Endothelial cell of umbilical vein (primary cell): ENCODE data around the gene PPFIBP1. TPM values are rescaled to one million over a fixed set of nuclear protein-coding genes. Genes with fewer than 3 reads are reported as not detected.

ENCODE experiments used
- BruUV-seq: library from RNA; stranded (reverse); fragments of 400-500 nt; replicated peaks from 2 replicates; lab custom pipeline; 2021; lab: Mats Ljungman, UMichigan
- CTCF ChIA-PET: fragments of 300-600, 350-600 bp; sonication (Branson Sonifier 250); formaldehyde crosslinking; loops from one replicate; lab custom pipeline; 2021; ENCODE audit warnings: antibody characterized with exemption, inconsistent platforms; lab: Charles Lee
- POLR2A ChIA-PET: fragments of 300-600, 350-600 bp; sonication (Branson Sonifier 250); formaldehyde crosslinking; loops from one replicate; lab custom pipeline; 2021; ENCODE audit warnings: antibody characterized with exemption, inconsistent platforms; lab: Charles Lee
- DNase-seq: peaks from one replicate; pipeline ENCODE4 v3.0.0-alpha.2; 2011; ENCODE audit warnings: low read depth, low spot score
- FAIRE-seq: peaks from 2 replicates; lab custom pipeline; 2011; peaks lifted over from hg19 to GRCh38; lab: Jason Lieb, UNC
- H2AFZ ChIP-seq: 2 replicates; pipeline ENCODE4 v1.6.0; 2012; ENCODE audit warnings: low read depth, low read length, control low read depth, inconsistent platforms
- H3K27ac ChIP-seq: 2 replicates; pipeline ENCODE4 v1.5.1; 2011; ENCODE audit warnings: low read depth, mild to moderate bottlenecking, control low read depth, low read length, moderate library complexity; ENCODE audit not compliant: insufficient read depth
- H3K27me3 ChIP-seq, 2 experiments: 2 replicates each; pipeline versions ENCODE4 v1.6.0 to v1.6.1; 2011; ENCODE audit warnings: low read length in 2 of 2, mixed read lengths in 1 of 2; ENCODE audit not compliant: control insufficient read depth in 2 of 2, insufficient read depth in 2 of 2
- H3K36me3 ChIP-seq, 2 experiments: 2 replicates in 1 of 2; 3 replicates in 1 of 2; pipeline ENCODE4 v1.5.1; 2011; ENCODE audit warnings: low read length in 2 of 2, mild to moderate bottlenecking in 1 of 2, moderate library complexity in 1 of 2; ENCODE audit not compliant: control insufficient read depth in 2 of 2, insufficient read depth in 2 of 2; ENCODE audit errors: extremely low read depth in 1 of 2
- H3K4me1 ChIP-seq: 3 replicates; pipeline ENCODE4 v1.5.1; 2011; ENCODE audit warnings: mild to moderate bottlenecking, low read length; ENCODE audit not compliant: control insufficient read depth, insufficient read depth; ENCODE audit errors: extremely low read depth
- H3K4me2 ChIP-seq: 2 replicates; pipeline ENCODE4 v1.6.1; 2011; ENCODE audit warnings: low read length, control low read depth, mixed read lengths; ENCODE audit not compliant: insufficient read depth
- H3K4me3 ChIP-seq, 3 experiments: fragments of 200-600 bp in 1 of 3; sonication (generic), shearing (Covaris generic) in 1 of 3; replicated peaks in 1 of 3; 2 replicates each; pipeline ENCODE4 v1.5.1; 2011 to 2016; ENCODE audit warnings: control low read depth in 3 of 3, low read length in 3 of 3, mild to moderate bottlenecking in 2 of 3, inconsistent platforms in 1 of 3, low read depth in 1 of 3, moderate library complexity in 1 of 3; ENCODE audit not compliant: insufficient read depth in 1 of 3
- H3K79me2 ChIP-seq: 2 replicates; pipeline ENCODE4 v1.6.0; 2012; ENCODE audit warnings: low read length, inconsistent platforms; ENCODE audit not compliant: control insufficient read depth, insufficient read depth
- H3K9ac ChIP-seq: replicated peaks from 2 replicates; pipeline ENCODE3; 2011; ENCODE audit warnings: low read length, control low read depth; ENCODE audit not compliant: insufficient read depth; ENCODE audit errors: extremely low read depth
- H3K9me1 ChIP-seq: replicated peaks from 3 replicates; pipeline ENCODE4 v1.6.0; 2011; ENCODE audit warnings: mild to moderate bottlenecking, low read length; ENCODE audit not compliant: control insufficient read depth, insufficient read depth; ENCODE audit errors: extremely low read depth
- H3K9me3 ChIP-seq: replicated peaks from 2 replicates; pipeline ENCODE4 v1.5.1; 2012; ENCODE audit warnings: low read length, inconsistent platforms; ENCODE audit not compliant: control insufficient read depth, insufficient read depth
- H4K20me1 ChIP-seq: replicated peaks from 2 replicates; pipeline ENCODE3; 2011; ENCODE audit warnings: mild to moderate bottlenecking, low read length; ENCODE audit not compliant: control insufficient read depth, insufficient read depth; ENCODE audit errors: extremely low read depth
- CTCF ChIP-seq, 2 donors: IDR thresholded peaks; 1 replicate in 1 of 2; 2 replicates in 1 of 2; pipeline ENCODE4 v1.5.1; 2011; ENCODE audit warnings: low read length in 2 of 2, mild to moderate bottlenecking in 2 of 2, moderate library complexity in 2 of 2, control low read depth in 1 of 2, inconsistent platforms in 1 of 2, low read depth in 1 of 2; ENCODE audit not compliant: insufficient read depth in 1 of 2; ENCODE audit errors: extremely low read depth in 1 of 2
- EZH2 ChIP-seq: IDR thresholded peaks from 2 replicates; pipeline ENCODE4 v1.6.1; 2012; ENCODE audit warnings: borderline replicate concordance, low read depth, mild to moderate bottlenecking, moderate library complexity, low read length, inconsistent platforms; ENCODE audit not compliant: severe bottlenecking
- FOS ChIP-seq: IDR thresholded peaks from 2 replicates; pipeline ENCODE4 v1.6.1; 2011; ENCODE audit warnings: mild to moderate bottlenecking, low read length, moderate library complexity, borderline replicate concordance; ENCODE audit not compliant: insufficient read depth
- GATA2 ChIP-seq: IDR thresholded peaks from 2 replicates; pipeline ENCODE4 v1.7.0; 2011; ENCODE audit warnings: low read depth, mild to moderate bottlenecking, moderate library complexity, mixed read lengths, low read length; ENCODE audit not compliant: insufficient read length, insufficient read depth
- JUN ChIP-seq: IDR thresholded peaks from 2 replicates; pipeline ENCODE4 v1.6.1; 2011; ENCODE audit warnings: borderline replicate concordance, low read depth; ENCODE audit not compliant: insufficient read length, insufficient read depth
- MYC ChIP-seq: IDR thresholded peaks from one replicate; pipeline ENCODE4 v1.6.1; 2011; ENCODE audit warnings: mild to moderate bottlenecking, low read depth, low read length
- POLR2A ChIP-seq: IDR thresholded peaks from 2 replicates; pipeline ENCODE4 v1.6.1; 2012; ENCODE audit warnings: low read depth, mild to moderate bottlenecking, control low read depth, low read length
- POLR2AphosphoS5 ChIP-seq: IDR thresholded peaks from 2 replicates; pipeline ENCODE4 v1.6.1; 2012; ENCODE audit warnings: low read depth, mild to moderate bottlenecking, control low read depth, low read length, moderate library complexity; ENCODE audit not compliant: insufficient read depth
- dilution Hi-C: fragments of 300-500 bp; cut with MboI; formaldehyde crosslinking; loops from one replicate; pipeline ENCODE4 v1.15.0; 2019; ENCODE audit warnings: low sequenced_read_pairs; ENCODE audit not compliant: extremely low pct_ligation_motif_present
- intact Hi-C: fragments of 100-400 bp; cut with micrococcal nuclease; formaldehyde crosslinking; loops from one replicate; pipeline ENCODE4 v1.10.0; 2022
- polyA plus RNA-seq, 4 experiments: library from polyadenylated mRNA; depleted of rRNA in 3 of 4; stranded (reverse) in 3 of 4; unstranded in 1 of 4; fragments of >200 nt; gene quantifications; 2 replicates each; pipeline versions ENCODE4 v1.2.1 to v1.2.3, GENCODE V29; 2011 to 2012; ENCODE audit warnings: missing spikeins in 1 of 4
- total RNA-seq: library from RNA; stranded (reverse); gene quantifications from 2 replicates; pipeline ENCODE4 v1.2.3, GENCODE V29; 2021
- TF ChIP-seq, protein P1 (sequence below): IDR thresholded peaks from 2 replicates; pipeline ENCODE4 v1.6.1; 2011; ENCODE audit not compliant: insufficient read depth, insufficient read length

Gene PPFIBP1
- total and polyA plus RNA-seq, 2 donors (not counting 3 experiments of a cell fraction or from before 2014, with no cell fraction given) = 45.5 to 154 TPM

GRCh38 chr12:27705263-27705662, 181.3 kb downstream of the PPFIBP1 start:
- no peak overlapping the region for H3K27ac ChIP-seq
- H3K9ac ChIP-seq = no peak overlapping the region
- intact Hi-C loops = no loop called here
- no peak overlapping the region for H3K4me3 ChIP-seq
- no peak overlapping the region for H2AFZ ChIP-seq
- no peak for TF ChIP-seq MYC
- TF ChIP-seq GATA2 = no peak
- TF ChIP-seq POLR2A = no peak
- TF ChIP-seq FOS = no peak
- no peak for TF ChIP-seq JUN
- no peak for TF ChIP-seq POLR2AphosphoS5
- TF ChIP-seq CTCF (IDR thresholded peaks at IDR 0.05; ENCODE audit: extremely low read depth in 1 of 2, insufficient read depth in 1 of 2, low read depth in 1 of 2, low read length in 2 of 2) = no peak
- TF ChIP-seq EZH2 = no peak
- TF ChIP-seq, protein P1, sequence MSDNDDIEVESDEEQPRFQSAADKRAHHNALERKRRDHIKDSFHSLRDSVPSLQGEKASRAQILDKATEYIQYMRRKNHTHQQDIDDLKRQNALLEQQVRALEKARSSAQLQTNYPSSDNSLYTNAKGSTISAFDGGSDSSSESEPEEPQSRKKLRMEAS = no peak
- H3K79me2 ChIP-seq = no peaks in the 10 kb centered on the region
- FAIRE-seq = no peak
- no TSS peak for BruUV-seq
- no peak for DNase-seq
- CTCF ChIA-PET = interaction anchor here (0.8 to 3.2 kb wide), 4 partner anchors 28 to 690 kb away, joined by 3 to 26 read pairs (median 4); no protein-coding TSS in a partner anchor
- no peaks in the 10 kb centered on the region for H3K4me1 ChIP-seq
- POLR2A ChIA-PET = no interaction called here
- no peak overlapping the region for H3K4me2 ChIP-seq
- no peaks in the 10 kb centered on the region for H3K9me3 ChIP-seq
- dilution Hi-C loops = no loop called here
- no peaks in the 10 kb centered on the region for H3K36me3 ChIP-seq
- no peaks in the 10 kb centered on the region for H3K27me3 ChIP-seq
- no peaks in the 10 kb centered on the region for H3K9me1 ChIP-seq
- no peaks in the 10 kb centered on the region for H4K20me1 ChIP-seq
